Dermis microvascular lymphatic vessel endothelial cell (primary cell): ENCODE measurements around the gene HCN2. TPM values are rescaled to one million over a fixed set of nuclear protein-coding genes. Genes with fewer than 3 reads are reported as not detected.
A peak's percentile ranks its signal among the peaks of the same experiment; 100 is the strongest.
"Not testable (repeated sequence)": the region's sequence is repeated elsewhere in the genome, so short reads cannot be mapped to it uniquely, and the experiment has no call there.

Experiments
- DNase-seq, 2 donors: peaks; one replicate each; pipeline versions ENCODE4 v3.0.0 to v3.0.0-alpha.2; 2010; ENCODE audit warnings: low read depth in 2 of 2
- total RNA-seq: library from RNA; depleted of rRNA; stranded (reverse); fragments of >200 nt; gene quantifications from 2 replicates; pipeline ENCODE4 v1.2.1, GENCODE V29; 2014

Gene HCN2
- total RNA-seq, 1 donor from 2014 or later, result 0.39 TPM

DNA sequence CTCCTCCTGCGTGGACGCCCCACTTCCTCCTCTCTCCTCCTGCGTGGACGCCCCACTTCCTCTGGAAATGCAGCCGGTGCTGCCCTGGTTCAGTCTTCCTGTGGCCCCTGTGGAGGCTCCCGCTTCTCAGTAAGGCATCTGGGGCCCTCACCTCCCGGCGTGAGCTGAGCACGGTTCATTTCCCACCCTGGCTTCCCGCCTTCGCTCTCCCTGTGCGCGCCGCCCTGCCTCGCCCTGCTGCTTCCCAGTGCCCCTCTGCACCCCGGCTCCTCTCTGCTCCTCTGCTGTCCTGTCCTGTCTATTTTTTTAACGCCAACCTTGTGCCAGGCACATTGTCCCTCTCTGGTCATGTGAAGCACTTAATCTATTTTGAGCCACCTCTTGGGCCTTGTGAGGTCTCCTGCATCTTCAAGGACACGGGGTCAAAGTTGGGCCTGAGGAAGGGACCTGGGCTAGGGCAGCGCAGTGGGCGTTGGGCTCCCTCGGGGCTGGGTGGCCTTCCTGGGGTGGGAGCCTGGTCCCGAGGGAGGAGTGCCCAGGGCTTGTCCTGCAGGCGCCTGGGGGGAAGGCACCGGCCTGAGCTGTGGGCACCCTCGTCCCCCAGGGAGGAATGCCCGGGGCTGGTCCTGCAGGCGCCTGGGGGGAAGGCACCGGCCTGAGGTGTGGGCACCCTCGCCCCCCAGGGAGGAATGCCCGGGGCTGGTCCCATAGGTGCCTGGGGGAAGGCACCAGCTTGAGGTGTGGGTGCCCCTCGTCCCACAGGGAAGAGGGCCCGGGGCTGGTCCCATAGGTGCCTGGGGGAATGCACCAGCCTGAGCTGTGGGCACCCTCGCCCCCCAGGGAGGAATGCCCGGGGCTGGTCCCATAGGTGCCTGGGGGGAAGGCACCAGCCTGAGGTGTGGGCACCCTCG lies 13.0 kb downstream of the HCN2 start:
- no peak for DNase-seq

DNA sequence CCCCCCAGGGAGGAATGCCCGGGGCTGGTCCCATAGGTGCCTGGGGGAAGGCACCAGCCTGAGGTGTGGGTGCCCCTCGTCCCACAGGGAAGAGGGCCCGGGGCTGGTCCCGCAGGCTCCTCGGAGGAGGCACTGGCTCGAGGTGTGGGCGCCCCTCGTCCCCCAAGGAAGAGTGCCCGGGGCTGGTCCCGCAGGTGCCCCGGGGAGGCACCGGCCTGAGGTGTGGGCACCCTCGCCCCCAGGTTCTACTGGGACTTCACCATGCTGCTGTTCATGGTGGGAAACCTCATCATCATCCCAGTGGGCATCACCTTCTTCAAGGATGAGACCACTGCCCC lies 13.6 kb downstream of the HCN2 start:
- DNase-seq, result not testable (repeated sequence)

DNA sequence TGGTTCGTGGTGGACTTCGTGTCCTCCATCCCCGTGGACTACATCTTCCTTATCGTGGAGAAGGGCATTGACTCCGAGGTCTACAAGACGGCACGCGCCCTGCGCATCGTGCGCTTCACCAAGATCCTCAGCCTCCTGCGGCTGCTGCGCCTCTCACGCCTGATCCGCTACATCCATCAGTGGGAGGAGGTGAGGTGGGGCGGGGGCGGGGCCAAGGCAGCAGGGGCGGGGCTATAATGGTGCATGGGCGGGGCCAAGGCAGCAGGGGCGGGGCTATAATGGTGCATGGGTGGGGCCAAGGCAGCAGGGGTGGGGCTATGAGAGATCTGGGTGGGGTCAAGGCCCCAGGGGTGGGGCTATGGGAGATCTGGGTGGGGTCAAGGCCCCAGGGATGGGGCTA lies 14.1 kb downstream of the HCN2 start:
- DNase-seq, result not testable (repeated sequence)

DNA sequence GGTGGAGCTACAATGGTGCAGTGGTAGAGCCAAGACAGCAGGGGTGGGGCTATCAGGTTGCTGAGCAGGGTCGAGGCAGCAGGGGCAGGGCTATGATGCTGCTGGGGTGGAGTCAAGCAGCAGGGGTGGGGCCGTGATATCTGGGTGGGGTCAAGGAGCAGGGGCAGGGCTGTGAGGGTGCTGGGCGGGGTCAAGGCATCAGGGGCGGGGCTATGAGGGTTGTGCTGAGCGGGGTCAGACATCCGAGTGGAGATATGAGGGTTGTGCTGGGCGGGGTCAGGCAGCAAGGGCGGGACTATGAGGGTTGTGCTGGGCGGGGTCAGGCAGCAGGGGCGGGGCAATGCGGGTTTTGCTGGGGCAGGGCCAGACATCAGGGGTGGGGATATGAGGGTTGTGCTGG lies 14.7 kb downstream of the HCN2 start:
- DNase-seq, result no peak

DNA sequence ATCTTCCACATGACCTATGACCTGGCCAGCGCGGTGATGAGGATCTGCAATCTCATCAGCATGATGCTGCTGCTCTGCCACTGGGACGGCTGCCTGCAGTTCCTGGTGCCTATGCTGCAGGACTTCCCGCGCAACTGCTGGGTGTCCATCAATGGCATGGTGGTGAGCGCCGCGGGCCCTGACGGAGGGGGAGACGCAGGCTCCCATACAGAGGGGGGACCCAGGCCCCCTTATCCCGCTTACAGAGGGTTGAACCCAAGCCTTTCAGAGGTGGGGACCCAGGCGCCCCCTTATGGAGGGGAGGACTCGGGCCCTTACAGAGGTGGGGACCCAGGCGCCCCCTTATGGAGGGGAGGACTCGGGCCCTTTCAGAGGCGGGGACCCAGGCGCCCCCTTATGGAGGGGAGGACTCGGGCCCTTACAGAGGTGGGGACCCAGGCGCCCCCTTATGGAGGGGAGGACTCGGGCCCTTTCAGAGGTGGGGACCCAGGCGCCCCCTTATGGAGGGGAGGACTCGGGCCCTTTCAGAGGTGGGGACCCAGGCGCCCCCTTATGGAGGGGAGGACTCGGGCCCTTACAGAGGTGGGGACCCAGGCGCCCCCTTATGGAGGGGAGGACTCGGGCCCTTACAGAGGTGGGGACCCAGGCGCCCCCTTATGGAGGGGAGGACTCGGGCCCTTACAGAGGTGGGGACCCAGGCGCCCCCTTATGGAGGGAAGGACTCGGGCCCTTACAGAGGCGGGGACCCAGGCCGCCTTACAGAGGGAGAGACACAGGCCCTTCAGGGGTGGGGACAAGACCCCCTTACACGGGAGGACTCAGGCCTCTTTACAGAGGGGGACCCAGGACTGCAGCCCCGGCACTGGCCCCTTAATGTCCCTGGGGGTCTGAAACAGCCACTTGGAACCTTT lies 15.6 kb downstream of the HCN2 start:
- DNase-seq, result not testable (repeated sequence)

DNA sequence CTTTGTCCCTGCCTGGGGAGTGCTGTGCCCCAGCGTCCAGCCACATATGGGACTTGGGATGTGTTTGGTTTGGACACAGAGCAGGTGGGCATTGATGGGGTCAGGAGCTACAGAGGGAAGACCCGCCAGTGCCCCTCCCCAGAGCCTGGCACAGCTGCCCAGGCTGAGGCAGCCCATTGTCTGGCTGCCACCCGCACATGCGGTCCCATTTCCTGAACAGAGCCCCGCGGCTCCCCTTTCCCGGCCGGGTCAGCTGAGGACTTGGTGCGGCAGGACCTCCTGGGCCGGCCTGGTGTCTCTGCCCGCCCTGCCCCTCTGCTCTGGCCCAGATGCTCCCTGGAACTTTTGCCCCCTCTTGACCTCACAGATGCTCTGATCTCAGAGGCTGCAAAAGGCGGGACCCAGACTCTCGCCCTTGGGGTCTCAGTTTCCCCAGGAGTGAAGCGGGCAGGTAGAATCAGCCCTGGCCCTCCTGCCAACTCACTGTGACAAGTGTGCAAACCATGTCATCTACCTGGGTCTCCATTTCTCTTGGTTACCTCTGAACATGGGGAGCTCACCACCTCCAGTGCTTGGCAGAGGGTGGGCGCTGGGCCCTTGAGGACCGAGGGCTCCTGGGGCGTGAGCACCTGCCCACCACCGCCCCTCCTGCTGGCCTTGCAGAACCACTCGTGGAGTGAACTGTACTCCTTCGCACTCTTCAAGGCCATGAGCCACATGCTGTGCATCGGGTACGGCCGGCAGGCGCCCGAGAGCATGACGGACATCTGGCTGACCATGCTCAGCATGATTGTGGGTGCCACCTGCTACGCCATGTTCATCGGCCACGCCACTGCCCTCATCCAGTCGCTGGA lies 17.8 kb downstream of the HCN2 start:
- DNase-seq, result no peak

DNA sequence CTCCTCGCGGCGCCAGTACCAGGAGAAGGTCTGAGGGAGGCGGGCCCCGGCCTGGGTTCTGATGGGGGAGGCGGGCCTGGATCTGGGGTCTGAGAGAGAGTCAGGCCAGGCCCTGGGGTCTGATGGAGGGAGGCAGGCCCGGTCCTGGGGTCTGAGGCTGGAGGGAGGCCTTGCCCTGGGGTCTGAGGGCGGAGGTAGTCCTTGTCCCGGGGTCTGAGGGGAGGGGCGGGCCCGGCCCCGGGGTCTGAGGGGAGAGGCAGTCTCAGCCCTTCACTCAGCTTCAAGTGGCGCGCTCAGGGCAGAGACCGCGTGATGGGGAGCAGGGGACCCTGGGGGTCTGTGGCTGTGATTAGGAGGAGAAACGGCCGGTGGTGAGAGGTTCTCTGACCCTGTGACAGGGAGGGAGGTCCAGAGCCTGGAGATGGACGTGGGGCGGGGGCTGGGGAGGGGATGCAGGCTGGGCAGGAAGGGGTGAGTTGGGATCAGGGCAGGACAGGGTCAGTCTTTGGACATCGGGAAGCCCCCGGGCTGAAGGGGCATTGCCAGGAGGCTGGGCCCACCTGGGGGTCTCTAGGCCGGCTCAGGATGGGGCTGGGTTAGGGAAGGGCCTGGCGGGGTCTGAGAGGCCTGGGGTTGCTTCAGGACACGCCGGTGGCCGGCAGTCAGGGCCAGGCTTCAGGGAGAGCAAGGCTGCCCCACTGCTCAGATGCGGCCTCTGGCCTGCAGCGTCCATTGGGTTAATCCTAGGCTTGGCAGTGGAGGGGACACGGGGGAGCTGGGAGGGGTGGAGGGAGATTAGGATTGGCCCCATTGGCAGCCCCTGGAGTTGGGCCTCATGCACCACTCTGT lies 18.7 kb downstream of the HCN2 start:
- DNase-seq, result no peak

DNA sequence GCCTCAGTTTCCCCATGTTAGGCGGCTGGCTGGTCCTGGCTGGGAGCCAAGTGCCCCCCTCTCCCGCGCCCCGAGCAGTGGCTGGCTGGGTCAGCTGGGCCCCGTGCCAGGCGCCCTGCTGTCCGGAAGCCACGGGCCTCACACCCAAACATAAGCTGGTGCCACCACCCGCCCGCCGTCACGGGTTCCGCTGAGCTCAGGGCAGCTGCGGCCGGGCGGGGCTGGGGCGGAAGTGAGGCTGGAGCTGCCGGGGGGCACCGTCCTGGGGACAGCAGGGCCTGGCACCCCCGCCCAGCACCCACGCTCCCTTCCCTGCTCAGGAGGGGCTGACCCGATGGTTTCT lies 19.3 kb downstream of the HCN2 start:
- peak in 1 of 2 donors; percentile 49 for DNase-seq

DNA sequence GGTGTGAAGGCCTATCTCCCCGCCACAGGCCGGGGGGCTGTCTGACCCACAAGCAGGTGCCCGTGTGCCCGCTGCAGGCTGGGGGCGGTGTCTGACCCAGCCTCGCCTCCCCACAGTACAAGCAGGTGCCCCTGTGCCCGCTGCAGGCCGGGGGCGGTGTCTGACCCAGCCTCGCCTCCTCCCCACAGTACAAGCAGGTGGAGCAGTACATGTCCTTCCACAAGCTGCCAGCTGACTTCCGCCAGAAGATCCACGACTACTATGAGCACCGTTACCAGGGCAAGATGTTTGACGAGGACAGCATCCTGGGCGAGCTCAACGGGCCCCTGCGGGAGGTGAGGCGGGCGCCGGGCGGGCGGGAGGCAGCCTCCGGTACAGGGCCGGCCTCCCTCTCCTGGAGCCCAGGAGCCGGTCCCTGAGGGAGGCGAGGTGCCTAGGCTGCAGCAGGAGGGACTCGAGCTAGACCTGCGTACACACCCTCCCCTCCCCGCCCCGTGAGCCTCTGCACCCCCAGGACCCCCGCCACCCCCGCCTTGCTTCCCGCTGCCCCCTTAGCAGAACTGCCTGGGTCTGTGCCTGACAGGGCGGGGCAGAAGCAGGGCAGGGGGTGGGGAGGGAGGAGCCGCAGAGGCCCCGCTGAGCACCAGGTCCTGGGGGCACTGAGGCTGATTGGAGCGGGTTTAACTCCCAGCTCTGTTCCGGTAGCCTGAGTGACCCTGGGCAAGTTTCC lies 20.6 kb downstream of the HCN2 start:
- no peak for DNase-seq

DNA sequence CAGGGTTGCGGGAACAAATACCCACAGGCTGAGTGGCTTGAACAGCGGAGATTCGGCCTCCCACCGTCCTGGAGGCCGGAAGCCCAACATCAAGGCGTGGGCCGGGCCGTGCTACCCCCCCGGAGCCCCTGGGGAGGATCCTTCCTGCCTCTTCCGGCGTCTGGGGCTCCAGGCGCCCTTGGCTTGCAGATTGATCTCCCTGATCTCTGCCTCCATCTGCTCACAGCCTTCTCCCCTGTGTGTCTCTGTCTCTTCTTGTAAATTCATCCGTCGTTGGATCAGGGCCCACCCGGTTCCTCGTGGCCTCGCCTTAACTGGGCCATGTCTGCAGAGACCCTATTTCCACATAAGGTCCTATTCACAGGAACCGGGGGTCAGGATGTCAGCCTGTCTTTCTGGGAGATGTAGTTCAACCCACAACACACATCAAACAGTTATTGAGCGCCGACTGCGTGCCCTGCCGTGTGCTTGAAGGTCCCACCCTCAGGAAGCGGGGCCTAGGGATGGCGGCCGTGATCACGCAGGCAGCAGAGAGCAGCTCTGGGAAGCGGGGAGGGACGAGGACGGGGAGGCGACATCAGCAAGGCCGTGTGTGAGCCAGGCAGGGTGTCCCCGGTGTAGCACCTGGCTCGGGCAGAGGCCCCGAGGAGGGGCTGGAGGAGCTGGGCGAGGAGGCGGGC lies 21.3 kb downstream of the HCN2 start:
- peak in 1 of 2 donors; percentile 13 for DNase-seq

DNA sequence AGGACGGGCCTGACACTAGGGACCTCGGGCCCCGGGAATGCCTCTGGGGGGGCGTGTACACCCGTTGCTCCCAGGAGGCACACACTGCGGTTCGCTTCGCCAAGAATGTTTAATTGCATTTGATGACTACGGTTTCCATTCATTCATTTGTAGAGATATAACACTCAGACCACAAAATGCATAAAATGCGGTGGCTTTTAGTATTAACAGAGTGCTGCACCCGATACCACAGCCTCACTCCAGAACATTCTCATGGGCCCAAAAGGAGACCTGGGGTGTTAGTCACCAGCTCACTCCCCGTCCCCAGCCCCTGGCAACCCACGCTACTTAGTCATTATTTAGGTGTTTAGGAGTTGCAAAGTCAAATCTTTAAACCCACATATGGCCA lies 21.8 kb downstream of the HCN2 start:
- DNase-seq, result no peak

DNA sequence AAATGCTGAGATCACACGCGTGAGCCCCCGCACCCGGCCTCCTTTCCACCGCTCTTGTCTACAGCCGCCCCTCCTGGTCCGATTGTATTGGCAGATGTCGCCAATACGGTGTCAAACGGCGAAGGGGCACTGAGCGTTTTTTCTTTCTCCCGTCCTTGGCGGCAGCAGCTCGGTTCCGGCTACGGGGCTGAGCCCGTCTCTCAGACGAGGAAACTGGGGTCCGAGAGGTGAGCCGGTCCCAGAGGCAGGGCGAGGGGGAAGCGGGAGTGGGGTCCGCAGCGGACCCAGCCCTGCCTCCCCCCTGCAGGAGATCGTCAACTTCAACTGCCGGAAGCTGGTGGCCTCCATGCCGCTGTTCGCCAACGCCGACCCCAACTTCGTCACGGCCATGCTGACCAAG lies 23.3 kb downstream of the HCN2 start:
- DNase-seq, result no peak

DNA sequence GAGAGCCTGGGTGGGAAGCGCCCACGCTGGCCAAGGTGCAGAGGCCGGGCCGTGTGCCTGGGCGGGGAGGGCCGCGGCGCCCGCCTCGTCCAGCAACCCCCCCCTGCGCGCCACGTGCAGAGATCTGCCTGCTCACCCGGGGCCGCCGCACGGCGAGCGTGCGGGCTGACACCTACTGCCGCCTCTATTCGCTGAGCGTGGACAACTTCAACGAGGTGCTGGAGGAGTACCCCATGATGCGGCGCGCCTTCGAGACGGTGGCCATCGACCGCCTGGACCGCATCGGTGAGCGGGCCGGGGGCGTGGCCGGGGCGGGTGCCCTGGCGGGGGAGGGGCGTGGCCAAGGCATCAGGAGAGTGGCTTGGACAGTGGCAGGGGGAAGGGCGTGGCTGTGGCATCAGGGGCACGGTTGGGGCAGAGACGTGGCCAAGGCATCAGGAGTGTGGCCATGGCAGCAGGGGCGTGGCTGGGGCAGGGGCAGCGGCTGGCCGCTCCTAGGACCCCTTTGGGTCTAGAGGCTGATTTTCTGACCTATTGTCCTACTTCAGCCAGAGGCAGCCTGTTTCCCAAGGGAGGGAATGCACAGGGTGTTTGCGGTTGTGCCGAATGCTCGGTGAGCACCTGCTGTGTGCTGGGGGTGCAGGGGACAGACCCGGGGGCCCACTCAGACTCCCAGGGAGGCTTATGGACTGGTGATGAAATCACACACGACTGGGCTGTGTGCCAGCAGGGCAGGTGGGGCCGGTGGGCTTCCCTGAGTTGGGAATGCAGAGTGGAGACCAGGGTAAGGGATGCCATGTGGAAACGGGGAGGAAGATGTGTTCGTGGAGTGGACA lies 24.3 kb downstream of the HCN2 start:
- no peak for DNase-seq

DNA sequence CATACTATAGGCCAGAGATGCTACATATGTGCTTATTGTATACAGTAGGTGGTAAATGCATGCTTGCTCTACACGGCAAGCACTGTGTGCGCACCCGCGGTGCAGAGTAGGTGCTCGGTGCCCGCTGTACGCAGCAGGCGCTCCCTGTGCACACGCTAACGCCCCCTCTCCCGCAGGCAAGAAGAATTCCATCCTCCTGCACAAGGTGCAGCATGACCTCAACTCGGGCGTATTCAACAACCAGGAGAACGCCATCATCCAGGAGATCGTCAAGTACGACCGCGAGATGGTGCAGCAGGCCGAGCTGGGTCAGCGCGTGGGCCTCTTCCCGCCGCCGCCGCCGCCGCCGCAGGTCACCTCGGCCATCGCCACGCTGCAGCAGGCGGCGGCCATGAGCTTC lies 25.9 kb downstream of the HCN2 start:
- DNase-seq, result peak in 1 of 2 donors; percentile 28

DNA sequence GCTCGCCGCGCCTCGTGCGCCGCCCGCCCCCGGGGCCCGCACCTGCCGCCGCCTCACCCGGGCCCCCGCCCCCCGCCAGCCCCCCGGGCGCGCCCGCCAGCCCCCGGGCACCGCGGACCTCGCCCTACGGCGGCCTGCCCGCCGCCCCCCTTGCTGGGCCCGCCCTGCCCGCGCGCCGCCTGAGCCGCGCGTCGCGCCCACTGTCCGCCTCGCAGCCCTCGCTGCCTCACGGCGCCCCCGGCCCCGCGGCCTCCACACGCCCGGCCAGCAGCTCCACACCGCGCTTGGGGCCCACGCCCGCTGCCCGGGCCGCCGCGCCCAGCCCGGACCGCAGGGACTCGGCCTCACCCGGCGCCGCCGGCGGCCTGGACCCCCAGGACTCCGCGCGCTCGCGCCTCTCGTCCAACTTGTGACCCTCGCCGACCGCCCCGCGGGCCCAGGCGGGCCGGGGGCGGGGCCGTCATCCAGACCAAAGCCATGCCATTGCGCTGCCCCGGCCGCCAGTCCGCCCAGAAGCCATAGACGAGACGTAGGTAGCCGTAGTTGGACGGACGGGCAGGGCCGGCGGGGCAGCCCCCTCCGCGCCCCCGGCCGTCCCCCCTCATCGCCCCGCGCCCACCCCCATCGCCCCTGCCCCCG lies 26.5 kb downstream of the HCN2 start:
- no peak for DNase-seq

DNA sequence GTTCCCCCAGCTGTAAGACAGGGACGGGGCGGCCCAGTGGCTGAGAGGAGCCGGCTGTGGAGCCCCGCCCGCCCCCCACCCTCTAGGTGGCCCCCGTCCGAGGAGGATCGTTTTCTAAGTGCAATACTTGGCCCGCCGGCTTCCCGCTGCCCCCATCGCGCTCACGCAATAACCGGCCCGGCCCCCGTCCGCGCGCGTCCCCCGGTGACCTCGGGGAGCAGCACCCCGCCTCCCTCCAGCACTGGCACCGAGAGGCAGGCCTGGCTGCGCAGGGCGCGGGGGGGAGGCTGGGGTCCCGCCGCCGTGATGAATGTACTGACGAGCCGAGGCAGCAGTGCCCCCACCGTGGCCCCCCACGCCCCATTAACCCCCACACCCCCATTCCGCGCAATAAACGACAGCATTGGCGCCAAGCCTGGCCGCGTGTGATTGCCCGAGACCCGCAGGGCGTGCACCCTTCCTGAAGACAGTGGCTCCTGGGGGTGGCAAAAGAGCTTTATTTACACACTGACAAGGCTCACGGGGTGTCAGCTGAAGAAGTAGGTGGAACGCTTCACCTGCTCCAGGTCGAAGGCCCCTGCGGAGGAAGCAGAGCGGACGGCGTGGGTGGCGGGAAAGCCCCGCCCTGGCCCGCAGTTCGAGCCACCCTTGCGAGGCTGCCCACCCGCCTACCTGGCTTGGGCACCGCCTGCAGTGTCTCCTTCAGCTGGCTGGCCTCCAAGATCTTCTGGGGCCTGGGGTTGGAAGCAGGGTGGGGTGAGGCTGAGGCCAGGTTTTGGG lies 27.3 kb downstream of the HCN2 start:
- DNase-seq, result no peak

DNA sequence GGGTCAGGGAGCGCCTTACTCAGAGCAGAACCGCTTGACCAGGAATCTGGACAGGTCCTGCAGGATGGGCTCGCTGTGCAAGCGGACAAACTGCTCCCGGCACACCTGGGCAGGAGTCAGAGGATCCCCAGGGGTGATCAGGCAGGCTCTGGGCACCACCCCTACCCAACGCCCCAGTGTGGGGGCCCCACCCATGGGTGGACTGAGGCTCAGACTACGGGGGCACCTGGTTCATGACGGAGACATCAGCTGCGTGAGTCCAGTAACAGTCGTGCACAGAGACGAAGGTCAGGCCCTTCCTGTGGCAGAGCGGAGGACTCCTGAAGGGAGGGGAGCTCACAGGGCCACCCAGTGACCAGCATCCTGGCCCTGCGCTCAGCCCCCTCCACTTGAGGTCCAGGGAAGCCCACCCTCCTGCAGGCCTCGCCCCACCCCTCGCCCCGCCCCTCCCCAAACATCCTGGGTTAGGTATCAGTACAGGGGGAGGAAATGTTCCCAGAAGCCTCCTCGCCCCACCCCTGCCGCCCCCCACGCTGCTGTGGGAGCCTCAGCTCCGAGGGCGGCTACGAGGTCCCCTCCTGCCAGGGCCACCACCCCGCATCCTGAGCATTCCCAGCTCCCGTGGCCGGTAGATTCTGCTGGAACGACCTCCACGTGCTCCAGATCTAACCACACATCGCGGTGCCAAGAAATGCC lies 28.0 kb downstream of the HCN2 start:
- DNase-seq, result no peak
